ENCODE measurements around the gene NUDT19.
"Not testable (repeated sequence)": the region's sequence is repeated elsewhere in the genome, so short reads cannot be mapped to it uniquely, and the experiment has no call there.

DNA sequence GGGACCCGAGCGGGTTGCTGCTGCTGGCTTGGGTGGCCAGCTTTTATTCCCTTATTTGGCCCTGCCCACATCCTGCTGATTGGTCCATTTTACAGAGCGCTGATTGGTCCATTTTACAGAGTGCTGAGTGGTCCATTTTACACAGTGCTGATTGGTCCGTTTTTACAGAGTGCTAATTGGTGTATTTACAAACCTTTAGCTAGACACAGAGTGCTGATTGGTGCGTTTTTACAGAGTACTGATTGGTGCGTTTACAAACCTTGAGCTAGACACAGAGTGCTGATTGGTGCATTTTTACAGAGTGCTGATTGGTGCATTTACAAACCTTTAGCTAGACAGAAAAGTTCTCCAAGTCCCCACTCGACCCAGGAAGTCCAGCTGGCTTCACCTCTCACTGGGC lies 8.5 kb downstream of the NUDT19 start:
- TF ChIP-seq, protein P1, sequence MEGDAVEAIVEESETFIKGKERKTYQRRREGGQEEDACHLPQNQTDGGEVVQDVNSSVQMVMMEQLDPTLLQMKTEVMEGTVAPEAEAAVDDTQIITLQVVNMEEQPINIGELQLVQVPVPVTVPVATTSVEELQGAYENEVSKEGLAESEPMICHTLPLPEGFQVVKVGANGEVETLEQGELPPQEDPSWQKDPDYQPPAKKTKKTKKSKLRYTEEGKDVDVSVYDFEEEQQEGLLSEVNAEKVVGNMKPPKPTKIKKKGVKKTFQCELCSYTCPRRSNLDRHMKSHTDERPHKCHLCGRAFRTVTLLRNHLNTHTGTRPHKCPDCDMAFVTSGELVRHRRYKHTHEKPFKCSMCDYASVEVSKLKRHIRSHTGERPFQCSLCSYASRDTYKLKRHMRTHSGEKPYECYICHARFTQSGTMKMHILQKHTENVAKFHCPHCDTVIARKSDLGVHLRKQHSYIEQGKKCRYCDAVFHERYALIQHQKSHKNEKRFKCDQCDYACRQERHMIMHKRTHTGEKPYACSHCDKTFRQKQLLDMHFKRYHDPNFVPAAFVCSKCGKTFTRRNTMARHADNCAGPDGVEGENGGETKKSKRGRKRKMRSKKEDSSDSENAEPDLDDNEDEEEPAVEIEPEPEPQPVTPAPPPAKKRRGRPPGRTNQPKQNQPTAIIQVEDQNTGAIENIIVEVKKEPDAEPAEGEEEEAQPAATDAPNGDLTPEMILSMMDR (IDR thresholded peaks at IDR 0.05), result not testable (repeated sequence)
- not testable (repeated sequence) for TF ChIP-seq POLR2A (IDR thresholded peaks at IDR 0.05)
